GM12864 (cell line): Measurements from ENCODE around the gene WASF2.

ENCODE experiments used
- DNase-seq: peaks from one replicate; pipeline ENCODE4 v3.0.0-alpha.2; 2011; ENCODE audit warnings: low read depth
- H3K4me3 ChIP-seq: 2 replicates; pipeline ENCODE4 v1.5.1; 2011; ENCODE audit warnings: mild to moderate bottlenecking, low read depth, low read length, control low read depth
- CTCF ChIP-seq: IDR thresholded peaks from 2 replicates; pipeline ENCODE4 v1.5.1; 2011; ENCODE audit warnings: low read depth, mild to moderate bottlenecking, moderate library complexity, low read length, control low read depth, inconsistent platforms; ENCODE audit errors: missing control alignments

Gene WASF2

GRCh38 chr1:27394925-27395324, 95.0 kb downstream of the WASF2 start:
- no peak for DNase-seq
- no peak overlapping the region for H3K4me3 ChIP-seq
- no peak for TF ChIP-seq CTCF

- TF ChIP-seq CTCF = no peak
- no peak for DNase-seq
- H3K4me3 ChIP-seq = no peak overlapping the region
Observed at GRCh38 chr1:27394282-27394658, 95.7 kb downstream of the WASF2 start.

- DNase-seq = no peak
- no peak for TF ChIP-seq CTCF
- H3K4me3 ChIP-seq = no peak overlapping the region
Observed at GRCh38 chr1:27393641-27394281, 96.2 kb downstream of the WASF2 start.

GRCh38 chr1:27392778-27393635, 97.0 kb downstream of the WASF2 start:
- peak overlapping the region; percentile 62 for H3K4me3 ChIP-seq
- TF ChIP-seq CTCF = peak; percentile 28
- no peak for DNase-seq

- peak; percentile 52 for DNase-seq
- peak; percentile 56 for TF ChIP-seq CTCF
- H3K4me3 ChIP-seq = peak within 1 kb of the TSS; percentile 62
Observed at GRCh38 chr1:27392096-27392777, 97.7 kb downstream of the WASF2 start, which contains the start of gene GPR3. TSS of gene GPR3 (plus strand) at chr1:27392622. CDS start at chr1:27393799, 1,177 bp downstream.

- DNase-seq = no peak
- peak overlapping the region; percentile 11 for H3K4me3 ChIP-seq
- TF ChIP-seq CTCF = no peak
Observed at GRCh38 chr1:27391511-27392095, 98.4 kb downstream of the WASF2 start.
